HepG2 (cell line): ENCODE results near the gene HSD17B8. TPM values are rescaled to one million over a fixed set of nuclear protein-coding genes. Genes with fewer than 3 reads are reported as not detected.

Experiments used
- FOSL2 ChIP-seq: sonication (generic); formaldehyde crosslinking; IDR thresholded peaks from 2 replicates; pipeline ENCODE4 v1.4.0; 2020; ENCODE audit warnings: missing genetic modification reagents
- FOXK1 ChIP-seq: sonication (generic); formaldehyde crosslinking; IDR thresholded peaks from 2 replicates; pipeline ENCODE4 v1.4.0; 2020; ENCODE audit warnings: low read depth, missing genetic modification reagents, borderline replicate concordance
- HNF4G ChIP-seq, 2 experiments: sonication (generic) in 1 of 2; formaldehyde crosslinking in 1 of 2; IDR thresholded peaks; 2 replicates each; pipeline versions ENCODE4 v1.4.0 to v1.6.1; 2011 to 2020; ENCODE audit warnings: borderline replicate concordance in 2 of 2, low read depth in 2 of 2, mild to moderate bottlenecking in 2 of 2, low read length in 1 of 2, missing genetic modification reagents in 1 of 2, moderate library complexity in 1 of 2
- HOXA5 ChIP-seq: sonication (generic); formaldehyde crosslinking; IDR thresholded peaks from 2 replicates; pipeline ENCODE4 v1.4.0; 2020; ENCODE audit warnings: missing genetic modification reagents
- IKZF4 ChIP-seq: sonication (generic); formaldehyde crosslinking; IDR thresholded peaks from 2 replicates; pipeline ENCODE4 v1.5.1; 2020; ENCODE audit warnings: borderline replicate concordance, mild to moderate bottlenecking, low read depth, missing genetic modification reagents; ENCODE audit errors: not compliant biosample characterization
- JARID2 ChIP-seq: sonication (generic); formaldehyde crosslinking; IDR thresholded peaks from 2 replicates; pipeline ENCODE4 v1.8.1; 2023; ENCODE audit warnings: missing genetic modification reagents, inconsistent platforms; ENCODE audit not compliant: insufficient replicate concordance
- KLF6 ChIP-seq: IDR thresholded peaks from 2 replicates; pipeline ENCODE4 v1.8.0; 2016; ENCODE audit warnings: missing biosample characterization, missing genetic modification reagents
- RXRA ChIP-seq: sonication (generic); formaldehyde crosslinking; IDR thresholded peaks from 2 replicates; pipeline ENCODE4 v1.5.1; 2020; ENCODE audit warnings: missing genetic modification reagents
- SOX5 ChIP-seq: IDR thresholded peaks from 2 replicates; pipeline ENCODE4 v1.6.1; 2016; ENCODE audit warnings: borderline replicate concordance
- SP1 ChIP-seq, 2 experiments: fragments of 450-650 bp in 1 of 2; sonication (generic) in 1 of 2; formaldehyde crosslinking in 1 of 2; IDR thresholded peaks; 2 replicates each; pipeline versions ENCODE4 v1.4.0 to v1.6.1; 2016 to 2020; ENCODE audit warnings: missing genetic modification reagents in 1 of 2
- SP5 ChIP-seq: IDR thresholded peaks from 2 replicates; pipeline ENCODE4 v1.6.1; 2016; ENCODE audit warnings: low read depth, borderline replicate concordance
- TCF7L2 ChIP-seq: IDR thresholded peaks from 2 replicates; pipeline ENCODE4 v1.6.1; 2011; ENCODE audit warnings: mild to moderate bottlenecking, low read depth, low read length, moderate library complexity
- TGIF2 ChIP-seq: IDR thresholded peaks from 2 replicates; pipeline ENCODE4 v1.6.1; 2016; ENCODE audit warnings: control low read depth, missing compliant biosample characterization
- ZBTB26 ChIP-seq: IDR thresholded peaks from 2 replicates; pipeline ENCODE4 v1.6.1; 2016; ENCODE audit warnings: missing compliant biosample characterization, missing genetic modification reagents, borderline replicate concordance
- ZFP62 ChIP-seq: sonication (generic); formaldehyde crosslinking; IDR thresholded peaks from 2 replicates; pipeline ENCODE4 v1.4.0; 2020; ENCODE audit warnings: missing genetic modification reagents
- ZNF383 ChIP-seq: sonication (generic); formaldehyde crosslinking; IDR thresholded peaks from 2 replicates; pipeline ENCODE4 v1.4.0; 2020; ENCODE audit warnings: missing genetic modification reagents, mild to moderate bottlenecking, borderline replicate concordance
- ZNF441 ChIP-seq: sonication (generic); formaldehyde crosslinking; IDR thresholded peaks from 2 replicates; pipeline ENCODE4 v1.7.0; 2021; ENCODE audit warnings: missing genetic modification reagents, borderline replicate concordance
- ZNF460 ChIP-seq: sonication (generic); formaldehyde crosslinking; IDR thresholded peaks from 2 replicates; pipeline ENCODE4 v1.5.1; 2020; ENCODE audit warnings: missing genetic modification reagents, mild to moderate bottlenecking, borderline replicate concordance
- ZNF644 ChIP-seq: IDR thresholded peaks from 2 replicates; pipeline ENCODE4 v1.6.1; 2016; ENCODE audit warnings: low read depth
- ZNF674 ChIP-seq: sonication (generic); formaldehyde crosslinking; IDR thresholded peaks from 2 replicates; pipeline ENCODE4 v1.5.0; 2020; ENCODE audit warnings: low read depth, mild to moderate bottlenecking, missing genetic modification reagents
- ZSCAN29 ChIP-seq: sonication (generic); formaldehyde crosslinking; conservative IDR thresholded peaks from 2 replicates; pipeline ENCODE4 v1.4.0; 2020; ENCODE audit warnings: mild to moderate bottlenecking, missing genetic modification reagents
- polyA plus RNA-seq, 8 experiments: library from polyadenylated mRNA; depleted of rRNA in 3 of 8; stranded (reverse) in 7 of 8; unstranded in 1 of 8; fragments of >200 nt; fragmentation: Illumina TruSeq in 4 of 8; extraction: Trizol in 4 of 8; gene quantifications; 2 replicates each; pipeline versions ENCODE4 v1.2.1 to v1.2.3, GENCODE V29; 2011 to 2016; ENCODE audit warnings: low read depth in 4 of 8, missing spikeins in 1 of 8, mixed read lengths in 1 of 8; ENCODE audit not compliant: insufficient read depth in 1 of 8
- total RNA-seq, 5 experiments: library from RNA; depleted of rRNA; stranded (reverse); fragments of >200 nt; fragmentation: Illumina TruSeq; extraction: Trizol; gene quantifications; 2 replicates each; pipeline ENCODE4 v1.2.3, GENCODE V29; 2016; ENCODE audit warnings: low read depth in 1 of 5
- TF ChIP-seq, protein P1 (sequence below): sonication (generic); formaldehyde crosslinking; IDR thresholded peaks from 2 replicates; pipeline ENCODE4 v1.4.0; 2020; ENCODE audit warnings: missing genetic modification reagents, borderline replicate concordance
- TF ChIP-seq, protein P2 (sequence below): sonication (generic); formaldehyde crosslinking; conservative IDR thresholded peaks from 2 replicates; pipeline ENCODE4 v1.4.0; 2020; ENCODE audit warnings: missing genetic modification reagents

The HSD17B8 gene
- total and polyA plus RNA-seq, 2 of the 13 experiments (the other 11 are each of a cell fraction or from before 2014, with no cell fraction given), result 12.6 to 20.1 TPM

GRCh38 chr6:33247977-33248642, 43.7 kb downstream of the HSD17B8 start (continued):
- TF ChIP-seq, protein P1, sequence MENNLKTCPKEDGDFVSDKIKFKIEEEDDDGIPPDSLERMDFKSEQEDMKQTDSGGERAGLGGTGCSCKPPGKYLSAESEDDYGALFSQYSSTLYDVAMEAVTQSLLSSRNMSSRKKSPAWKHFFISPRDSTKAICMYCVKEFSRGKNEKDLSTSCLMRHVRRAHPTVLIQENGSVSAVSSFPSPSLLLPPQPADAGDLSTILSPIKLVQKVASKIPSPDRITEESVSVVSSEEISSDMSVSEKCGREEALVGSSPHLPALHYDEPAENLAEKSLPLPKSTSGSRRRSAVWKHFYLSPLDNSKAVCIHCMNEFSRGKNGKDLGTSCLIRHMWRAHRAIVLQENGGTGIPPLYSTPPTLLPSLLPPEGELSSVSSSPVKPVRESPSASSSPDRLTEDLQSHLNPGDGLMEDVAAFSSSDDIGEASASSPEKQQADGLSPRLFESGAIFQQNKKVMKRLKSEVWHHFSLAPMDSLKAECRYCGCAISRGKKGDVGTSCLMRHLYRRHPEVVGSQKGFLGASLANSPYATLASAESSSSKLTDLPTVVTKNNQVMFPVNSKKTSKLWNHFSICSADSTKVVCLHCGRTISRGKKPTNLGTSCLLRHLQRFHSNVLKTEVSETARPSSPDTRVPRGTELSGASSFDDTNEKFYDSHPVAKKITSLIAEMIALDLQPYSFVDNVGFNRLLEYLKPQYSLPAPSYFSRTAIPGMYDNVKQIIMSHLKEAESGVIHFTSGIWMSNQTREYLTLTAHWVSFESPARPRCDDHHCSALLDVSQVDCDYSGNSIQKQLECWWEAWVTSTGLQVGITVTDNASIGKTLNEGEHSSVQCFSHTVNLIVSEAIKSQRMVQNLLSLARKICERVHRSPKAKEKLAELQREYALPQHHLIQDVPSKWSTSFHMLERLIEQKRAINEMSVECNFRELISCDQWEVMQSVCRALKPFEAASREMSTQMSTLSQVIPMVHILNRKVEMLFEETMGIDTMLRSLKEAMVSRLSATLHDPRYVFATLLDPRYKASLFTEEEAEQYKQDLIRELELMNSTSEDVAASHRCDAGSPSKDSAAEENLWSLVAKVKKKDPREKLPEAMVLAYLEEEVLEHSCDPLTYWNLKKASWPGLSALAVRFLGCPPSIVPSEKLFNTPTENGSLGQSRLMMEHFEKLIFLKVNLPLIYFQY (CRISPR knock-in tag), result 0 out of 2 replicates have a peak, but pooled peaks have one; percentile 20
- TF ChIP-seq RXRA (CRISPR knock-in tag) (no peak; the same call in 1 of the 2 replicates), ZFP62 (CRISPR knock-in tag) (no peak), ZNF460 (CRISPR knock-in tag) (no peak; the same call in 1 of the 2 replicates), ZBTB26 (CRISPR knock-in tag) (peak; percentile 92), ZNF644 (CRISPR knock-in tag) (no peak), FOSL2 (CRISPR knock-in tag) (0 out of 2 replicates have a peak, but pooled peaks have one; percentile 36), SP5 (CRISPR knock-in tag) (0 out of 2 replicates have a peak, but pooled peaks have one; percentile 32), FOXK1 (CRISPR knock-in tag) (peak; percentile 62; the same call in 1 of the 2 replicates), TGIF2 (peak; percentile 88; the same call in 1 of the 2 replicates), ZNF383 (no peak), SOX5 (CRISPR knock-in tag) (peak; percentile 35; the same call in 1 of the 2 replicates), TCF7L2 (no peak), KLF6 (CRISPR knock-in tag) (0 out of 2 replicates have a peak, but pooled peaks have one; percentile 46), IKZF4 (CRISPR knock-in tag) (no peak), HNF4G (IDR thresholded peaks at IDR 0.05; ENCODE audit: borderline replicate concordance, low read depth, low read length) (0 out of 2 replicates have a peak, but pooled peaks have one; percentile 11), HNF4G (CRISPR knock-in tag; IDR thresholded peaks at IDR 0.05; ENCODE audit: borderline replicate concordance, low read depth) (no peak), ZSCAN29 (CRISPR knock-in tag) (no peak), ZNF674 (CRISPR knock-in tag) (no peak), ZNF441 (CRISPR knock-in tag) (0 out of 2 replicates have a peak, but pooled peaks have one; percentile 32), HOXA5 (CRISPR knock-in tag) (0 out of 2 replicates have a peak, but pooled peaks have one; percentile 55), SP1 (IDR thresholded peaks at IDR 0.05) (no peak), SP1 (CRISPR knock-in tag; IDR thresholded peaks at IDR 0.05) (peak; percentile 36; the same call in 1 of the 2 replicates), JARID2 (CRISPR knock-in tag) (peak; percentile 73)
- TF ChIP-seq, protein P2, sequence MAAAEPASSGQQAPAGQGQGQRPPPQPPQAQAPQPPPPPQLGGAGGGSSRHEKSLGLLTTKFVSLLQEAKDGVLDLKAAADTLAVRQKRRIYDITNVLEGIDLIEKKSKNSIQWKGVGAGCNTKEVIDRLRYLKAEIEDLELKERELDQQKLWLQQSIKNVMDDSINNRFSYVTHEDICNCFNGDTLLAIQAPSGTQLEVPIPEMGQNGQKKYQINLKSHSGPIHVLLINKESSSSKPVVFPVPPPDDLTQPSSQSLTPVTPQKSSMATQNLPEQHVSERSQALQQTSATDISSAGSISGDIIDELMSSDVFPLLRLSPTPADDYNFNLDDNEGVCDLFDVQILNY (CRISPR knock-in tag), result no peak
